HG02678 (cell line): ENCODE results near the gene ELAC1.
"Not testable (repeated sequence)": the region's sequence is repeated elsewhere in the genome, so short reads cannot be mapped to it uniquely, and the experiment has no call there.

Experiments
- ATAC-seq: cut with Tn5 transposase; IDR thresholded peaks from one replicate; pipeline ENCODE4 v1.9.1; 2021; ENCODE audit warnings: mild to moderate bottlenecking, moderate library complexity; ENCODE audit not compliant: unreplicated experiment

Gene ELAC1

GRCh38 chr18:50967714-50968661 lies at the start of gene ELAC1:
Gene ELAC1 (plus strand): TSS chr18:50968040. CDS start chr18:50974405, 6,365 bp downstream.
- peak; percentile 96 for ATAC-seq

GRCh38 chr18:50918153-50918552 lies 49.7 kb upstream of the ELAC1 start:
- no peak for ATAC-seq

GRCh38 chr18:50924372-50924771 lies 43.5 kb upstream of the ELAC1 start:
- ATAC-seq, result no peak

- no peak for ATAC-seq
Measured at GRCh38 chr18:50926521-50926920, 41.3 kb upstream of the ELAC1 start.

DNA sequence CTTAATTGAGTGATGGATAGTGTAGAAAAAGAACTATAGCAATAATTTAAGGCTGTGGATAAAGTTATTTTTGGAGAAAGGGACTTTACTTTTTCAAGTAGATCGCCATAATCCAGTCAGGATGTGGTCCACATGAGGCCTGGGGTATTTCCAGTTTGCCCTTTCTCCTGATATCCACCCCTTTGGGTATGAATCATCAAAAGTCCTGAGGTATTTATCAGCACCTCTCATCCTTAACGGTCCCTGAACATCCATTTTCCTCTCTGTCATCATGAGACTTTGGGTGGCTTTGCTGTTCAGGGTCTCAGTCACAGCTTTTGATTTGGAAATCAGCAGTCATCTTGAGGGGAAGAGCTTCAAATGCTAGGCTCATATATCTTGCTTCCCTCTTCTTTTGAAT lies 39.3 kb upstream of the ELAC1 start:
- ATAC-seq, result no peak

DNA sequence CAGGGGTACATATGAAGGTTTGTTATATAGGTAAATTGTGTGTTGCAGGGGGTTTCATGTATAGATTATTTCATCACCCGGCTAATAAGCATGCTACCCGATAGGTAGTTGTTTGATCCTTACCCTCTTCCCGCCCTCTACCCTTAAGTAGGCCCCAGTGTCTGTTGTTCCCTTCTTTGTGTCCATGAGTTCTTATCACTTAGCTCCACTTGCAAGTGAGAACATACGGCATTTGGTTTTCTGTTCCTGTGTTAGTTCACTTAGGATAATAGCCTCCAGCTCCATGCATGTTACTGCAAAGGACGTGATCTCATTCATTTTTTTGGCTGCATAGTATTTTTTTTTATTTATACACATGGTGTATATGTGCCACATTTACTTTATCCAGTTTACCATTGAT lies 34.2 kb upstream of the ELAC1 start:
- ATAC-seq, result no peak

- no peak for ATAC-seq
Measured at GRCh38 chr18:50934545-50935211, 33.2 kb upstream of the ELAC1 start.

GRCh38 chr18:50935493-50936191 lies 32.2 kb upstream of the ELAC1 start:
- no peak for ATAC-seq

GRCh38 chr18:50937183-50937582 lies 30.7 kb upstream of the ELAC1 start:
- no peak for ATAC-seq

- no peak for ATAC-seq
Measured at GRCh38 chr18:50938912-50939311, 28.9 kb upstream of the ELAC1 start.

DNA sequence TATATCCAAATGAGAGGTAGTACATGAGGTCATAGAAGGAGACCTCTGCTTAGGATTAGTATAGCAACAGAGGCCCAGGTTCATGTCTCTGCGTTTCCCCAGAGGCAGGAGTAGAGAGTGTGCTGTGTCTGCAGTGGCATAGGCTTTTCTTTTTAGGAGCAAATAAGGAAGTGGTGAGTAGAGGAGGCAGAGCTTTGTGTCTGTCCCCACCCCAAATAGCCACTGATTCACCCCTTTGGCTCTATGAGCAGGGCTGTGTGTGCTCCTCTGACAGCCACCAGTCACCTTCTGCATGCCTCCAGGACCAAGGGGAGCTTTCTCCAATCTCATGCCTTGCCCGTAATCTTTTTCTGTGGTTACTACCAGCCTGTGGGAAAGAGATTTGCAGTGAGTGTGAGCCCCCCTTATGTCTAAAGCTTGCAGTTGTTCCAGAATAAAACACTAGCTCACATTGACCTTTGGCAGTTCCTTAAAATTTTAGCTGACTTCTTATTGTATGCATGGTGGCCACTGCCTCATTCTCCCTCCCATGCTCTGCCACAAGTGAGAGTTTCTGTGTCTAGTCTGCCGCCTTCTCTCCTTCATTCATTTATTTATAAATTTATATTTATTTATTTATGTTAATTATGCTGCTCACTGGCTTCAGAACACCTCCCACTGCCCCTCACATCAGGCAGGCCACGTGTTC lies 23.5 kb upstream of the ELAC1 start:
- ATAC-seq, result no peak

GRCh38 chr18:50945918-50946317 lies 21.9 kb upstream of the ELAC1 start:
- ATAC-seq, result not testable (repeated sequence)

GRCh38 chr18:50947899-50948298 lies 19.9 kb upstream of the ELAC1 start:
- no peak for ATAC-seq

- ATAC-seq, result no peak
Measured at GRCh38 chr18:50949185-50949584, 18.7 kb upstream of the ELAC1 start.

DNA sequence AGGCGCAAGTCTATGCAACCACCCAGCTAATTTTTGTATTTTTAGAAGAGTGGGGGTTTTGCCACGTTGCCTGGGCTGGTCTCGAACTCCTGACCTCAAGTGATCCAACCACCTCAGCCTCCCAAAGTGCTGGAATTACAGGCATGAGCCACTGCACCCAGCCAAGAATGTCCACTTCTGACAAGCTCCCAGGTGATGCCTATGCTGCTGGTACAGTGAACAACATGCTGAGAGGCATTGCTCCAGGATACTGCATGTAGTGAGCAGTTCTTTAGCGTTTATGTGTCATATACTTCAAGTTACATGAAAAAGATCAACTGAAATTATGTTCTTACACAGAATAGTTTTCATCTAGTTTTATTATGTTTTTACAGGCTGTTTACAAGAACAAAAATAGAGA lies 17.2 kb upstream of the ELAC1 start:
- no peak for ATAC-seq

DNA sequence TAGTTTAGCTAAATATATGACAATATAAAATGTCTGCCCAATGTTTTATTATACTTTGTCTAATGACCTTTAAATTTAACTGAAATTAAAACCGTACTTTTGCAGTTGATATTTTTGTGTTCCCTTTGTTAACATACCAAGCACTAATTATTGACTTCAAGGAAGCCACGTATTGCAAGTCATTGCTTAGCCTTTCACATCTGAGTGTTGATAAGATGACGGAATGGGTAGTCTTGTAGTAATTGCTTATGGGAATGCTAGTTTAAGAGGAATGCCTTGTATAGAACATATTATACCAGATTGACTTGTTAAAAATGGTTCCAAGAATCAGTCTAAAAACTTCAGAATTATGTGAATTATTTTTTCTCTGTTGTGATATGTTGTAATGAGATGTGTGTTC lies 14.0 kb upstream of the ELAC1 start:
- no peak for ATAC-seq

- no peak for ATAC-seq
Measured at GRCh38 chr18:50955253-50955652, 12.6 kb upstream of the ELAC1 start.

DNA sequence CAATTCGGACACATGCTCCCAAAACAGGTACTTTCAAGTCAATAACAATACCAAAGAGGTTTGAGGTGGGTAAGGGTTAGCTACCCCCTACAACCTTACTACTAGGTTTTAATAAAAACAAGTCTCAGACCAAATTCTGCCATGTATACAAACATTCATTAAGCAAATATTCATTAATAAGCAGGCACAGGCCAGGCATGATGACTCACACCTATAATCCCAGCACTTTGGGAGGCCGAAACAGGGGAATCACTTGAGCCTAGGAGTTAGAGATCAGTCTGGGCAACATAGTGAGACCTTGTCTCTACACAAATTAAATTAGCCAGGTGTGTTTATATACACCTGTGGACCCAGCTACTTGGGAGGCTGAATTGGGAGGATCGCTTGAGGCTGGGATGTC lies 11.7 kb upstream of the ELAC1 start:
- no peak for ATAC-seq

- no peak for ATAC-seq
Measured at GRCh38 chr18:50961974-50962373, 5.9 kb upstream of the ELAC1 start.

DNA sequence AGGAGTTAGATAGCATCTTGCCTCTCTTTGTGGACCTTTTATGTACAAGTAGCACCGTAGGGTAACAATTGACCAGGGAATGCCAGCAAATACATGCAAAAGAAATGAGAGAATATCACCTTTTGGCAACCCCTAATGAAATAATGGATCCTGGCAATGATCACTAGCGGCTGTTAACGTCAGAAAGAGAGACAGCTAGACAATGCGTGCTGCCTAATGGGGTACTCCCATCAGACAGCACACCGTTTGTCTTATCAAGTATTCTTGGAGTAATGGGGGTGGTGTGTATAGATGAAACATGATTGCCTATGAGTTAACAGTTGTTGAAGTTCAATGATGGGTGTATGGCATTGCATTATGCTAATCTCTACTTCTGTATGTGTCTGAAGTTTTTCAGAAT lies 1.6 kb downstream of the ELAC1 start:
- no peak for ATAC-seq

DNA sequence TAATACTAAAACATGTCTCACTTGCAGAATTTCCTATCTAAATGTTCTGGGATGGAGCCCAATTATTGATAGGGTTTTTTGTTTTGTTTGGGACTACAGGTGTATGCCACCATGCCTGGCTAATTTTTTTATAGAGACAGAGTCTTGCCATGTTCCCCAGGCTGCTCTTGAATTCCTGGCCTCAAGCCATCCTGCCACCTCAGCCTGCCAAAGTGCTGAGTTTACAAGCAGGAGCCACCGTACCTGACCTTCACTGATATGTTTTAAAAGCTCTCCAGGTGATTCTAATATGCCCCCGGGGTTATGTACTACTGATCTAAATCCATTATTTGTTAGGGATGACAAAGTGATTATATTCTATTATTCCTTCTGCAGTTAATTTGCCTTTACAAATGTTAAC lies 2.2 kb downstream of the ELAC1 start:
- no peak for ATAC-seq
